HL-60 (cell line): ENCODE measurements around the gene HLCS.

ENCODE experiments used
- DNase-seq, 2 experiments: peaks; one replicate each; pipeline ENCODE4 v3.0.0-alpha.2; 2010 to 2020; ENCODE audit warnings: low read depth in 1 of 2, low spot score in 1 of 2
- H3K27ac ChIP-seq: fragments of 250-450 bp; sonication (Bioruptor Pico); replicated peaks from 2 replicates; pipeline ENCODE4 v1.5.1; 2020; ENCODE audit warnings: mild to moderate bottlenecking, moderate library complexity
- H3K27me3 ChIP-seq: fragments of 250-450 bp; sonication (Bioruptor Pico); 2 replicates; pipeline ENCODE4 v1.5.1; 2021; ENCODE audit warnings: mild to moderate bottlenecking, moderate library complexity; ENCODE audit not compliant: insufficient read depth, poor library complexity, severe bottlenecking
- H3K4me3 ChIP-seq: replicated peaks from 2 replicates; pipeline ENCODE4 v1.5.1; 2011; ENCODE audit warnings: mild to moderate bottlenecking, control low read depth, low read length; ENCODE audit not compliant: insufficient read depth
- CTCF ChIP-seq: IDR thresholded peaks from one replicate; pipeline ENCODE4 v1.5.1; 2011; ENCODE audit warnings: low read length, control low read depth, inconsistent platforms; ENCODE audit not compliant: insufficient read depth
- GABPA ChIP-seq: IDR thresholded peaks from 2 replicates; pipeline ENCODE4 v1.6.1; 2012; ENCODE audit warnings: low read depth
- POLR2AphosphoS5 ChIP-seq: IDR thresholded peaks from 2 replicates; pipeline ENCODE4 v1.6.1; 2012; ENCODE audit warnings: low read depth
- REST ChIP-seq: IDR thresholded peaks from 2 replicates; pipeline ENCODE4 v1.6.1; 2012; ENCODE audit warnings: low read depth; ENCODE audit not compliant: insufficient replicate concordance
- SPI1 ChIP-seq: IDR thresholded peaks from 2 replicates; pipeline ENCODE4 v1.6.1; 2012; ENCODE audit warnings: low read depth, mild to moderate bottlenecking, borderline replicate concordance

Gene HLCS

GRCh38 chr21:36965720-36966065 is 776 bp downstream of the HLCS start:
- H3K4me3 ChIP-seq, result peak overlapping the region; percentile 68
- H3K27me3 ChIP-seq, result no peaks in the 10 kb centered on the region
- DNase-seq, result no peak
- TF ChIP-seq SPI1, result no peak
- TF ChIP-seq CTCF, result no peak
- TF ChIP-seq GABPA, result no peak
- TF ChIP-seq POLR2AphosphoS5, result no peak
- TF ChIP-seq REST, result no peak
- peak overlapping the region; percentile 43 for H3K27ac ChIP-seq

- DNase-seq, result no peak
- TF ChIP-seq GABPA (no peak), SPI1 (no peak), CTCF (no peak), POLR2AphosphoS5 (no peak), REST (no peak)
- H3K27ac ChIP-seq, result no peak overlapping the region
- H3K4me3 ChIP-seq, result 0 out of 2 replicates have a peak overlapping the region, but pooled peaks have one; percentile 68
- no peaks in the 10 kb centered on the region for H3K27me3 ChIP-seq
These were observed 1.4 kb downstream of the HLCS start for GRCh38 chr21:36964827-36965719.

GRCh38 chr21:36964398-36964797 is 2.1 kb downstream of the HLCS start:
- H3K27me3 ChIP-seq, result no peaks in the 10 kb centered on the region
- H3K4me3 ChIP-seq, result no peak overlapping the region
- TF ChIP-seq REST (no peak), SPI1 (no peak), GABPA (no peak), CTCF (no peak), POLR2AphosphoS5 (no peak)
- DNase-seq, result no peak
- H3K27ac ChIP-seq, result no peak overlapping the region
